OCI-LY3 (cell line): Measurements from ENCODE around the gene ACAA2.

Source experiments
- H2AFZ ChIP-seq: fragments of 200-600, 300-600 bp; shearing (Covaris generic); 2 replicates; pipeline ENCODE4 v1.6.0; 2014; ENCODE audit warnings: antibody characterized with exemption, low read depth, low read length
- H3K27ac ChIP-seq: fragments of 200-600, 300-600 bp; sonication (generic); 2 replicates; pipeline ENCODE4 v1.5.1; 2014; ENCODE audit warnings: mild to moderate bottlenecking, low read length, moderate library complexity, mixed read lengths
- H3K27me3 ChIP-seq: fragments of 200-600, 300-600 bp; sonication (generic); 2 replicates; pipeline ENCODE4 v1.6.1; 2014; ENCODE audit warnings: low read depth, low read length, mixed read lengths
- H3K36me3 ChIP-seq: fragments of 200-600, 300-600 bp; sonication (generic); replicated peaks from 2 replicates; pipeline ENCODE3; 2014; ENCODE audit warnings: low read depth, low read length, mixed read lengths
- H3K4me1 ChIP-seq: fragments of 300-600, 200-600 bp; sonication (generic); 2 replicates; pipeline ENCODE4 v1.6.1; 2014; ENCODE audit warnings: low read length, mixed read lengths
- H3K4me2 ChIP-seq: fragments of 200-600, 300-600 bp; sonication (generic); 2 replicates; pipeline ENCODE4 v1.6.1; 2014; ENCODE audit warnings: low read length, mixed read lengths
- H3K4me3 ChIP-seq: fragments of 300-600, 200-600 bp; sonication (generic); 2 replicates; pipeline ENCODE4 v1.5.1; 2014; ENCODE audit warnings: antibody characterized with exemption, mild to moderate bottlenecking, low read length, moderate library complexity
- H3K79me2 ChIP-seq: fragments of 300-600, 200-600 bp; shearing (Covaris generic); 2 replicates; pipeline ENCODE4 v1.6.1; 2014; ENCODE audit warnings: mild to moderate bottlenecking, low read length, mixed read lengths
- H3K9ac ChIP-seq: fragments of 300-600, 200-600 bp; shearing (Covaris generic); 2 replicates; pipeline ENCODE4 v1.6.0; 2014; ENCODE audit warnings: mild to moderate bottlenecking, low read length, moderate library complexity
- H3K9me3 ChIP-seq: fragments of 200-600, 300-600 bp; shearing (Covaris generic); 2 replicates; pipeline ENCODE4 v1.6.1; 2014; ENCODE audit warnings: low read length, mixed read lengths; ENCODE audit not compliant: insufficient read depth
- H4K20me1 ChIP-seq: fragments of 200-600, 300-600 bp; sonication (generic); 2 replicates; pipeline ENCODE4 v1.6.1; 2016; ENCODE audit warnings: low read length, mixed read lengths; ENCODE audit not compliant: insufficient read depth
- EZH2phosphoT487 ChIP-seq: fragments of 200-600 bp; shearing (Covaris generic); IDR thresholded peaks from 2 replicates; pipeline ENCODE4 v1.6.1; 2018; ENCODE audit warnings: antibody characterized with exemption, mixed run types, low read depth
- TF ChIP-seq, protein P1 (sequence below): fragments of 200-600, 300-600 bp; sonication (generic); IDR thresholded peaks from 2 replicates; pipeline ENCODE4 v1.5.1; 2014; ENCODE audit warnings: antibody characterized with exemption, low read length, low read depth

The ACAA2 gene

DNA sequence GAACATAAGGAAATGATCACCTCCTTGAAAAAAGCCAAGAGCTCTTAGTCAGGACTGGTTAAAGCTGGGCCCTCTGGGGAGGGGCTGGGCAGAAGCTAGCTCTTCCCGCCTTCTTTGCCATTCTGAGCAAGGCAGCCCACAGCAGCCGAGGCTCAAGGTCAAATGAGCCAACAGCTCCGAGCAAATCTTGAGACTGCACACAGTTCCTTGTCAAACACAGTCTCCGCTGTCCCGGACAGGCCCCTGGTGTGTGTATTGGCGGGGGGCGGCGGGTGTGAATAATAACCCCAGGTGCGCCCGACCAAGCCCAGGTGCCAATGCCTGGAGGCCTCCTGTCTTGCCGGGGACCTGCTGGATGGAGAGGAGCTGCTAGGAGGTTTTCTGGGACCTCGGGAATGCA lies 46.4 kb upstream of the ACAA2 start:
- Histone ChIP-seq H4K20me1 (no peaks in the 10 kb centered on the region), H3K9me3 (no peaks in the 10 kb centered on the region), H3K4me3 (no peak overlapping the region), H3K36me3 (no peaks in the 10 kb centered on the region), H3K79me2 (no peaks in the 10 kb centered on the region), H3K4me2 (no peak overlapping the region), H3K27ac (no peak overlapping the region), H3K9ac (no peak overlapping the region), H3K4me1 (peaks cover 9% of the 10 kb centered on the region), H3K27me3 (no peaks in the 10 kb centered on the region), H2AFZ (no peak overlapping the region)
- TF ChIP-seq, protein P1, sequence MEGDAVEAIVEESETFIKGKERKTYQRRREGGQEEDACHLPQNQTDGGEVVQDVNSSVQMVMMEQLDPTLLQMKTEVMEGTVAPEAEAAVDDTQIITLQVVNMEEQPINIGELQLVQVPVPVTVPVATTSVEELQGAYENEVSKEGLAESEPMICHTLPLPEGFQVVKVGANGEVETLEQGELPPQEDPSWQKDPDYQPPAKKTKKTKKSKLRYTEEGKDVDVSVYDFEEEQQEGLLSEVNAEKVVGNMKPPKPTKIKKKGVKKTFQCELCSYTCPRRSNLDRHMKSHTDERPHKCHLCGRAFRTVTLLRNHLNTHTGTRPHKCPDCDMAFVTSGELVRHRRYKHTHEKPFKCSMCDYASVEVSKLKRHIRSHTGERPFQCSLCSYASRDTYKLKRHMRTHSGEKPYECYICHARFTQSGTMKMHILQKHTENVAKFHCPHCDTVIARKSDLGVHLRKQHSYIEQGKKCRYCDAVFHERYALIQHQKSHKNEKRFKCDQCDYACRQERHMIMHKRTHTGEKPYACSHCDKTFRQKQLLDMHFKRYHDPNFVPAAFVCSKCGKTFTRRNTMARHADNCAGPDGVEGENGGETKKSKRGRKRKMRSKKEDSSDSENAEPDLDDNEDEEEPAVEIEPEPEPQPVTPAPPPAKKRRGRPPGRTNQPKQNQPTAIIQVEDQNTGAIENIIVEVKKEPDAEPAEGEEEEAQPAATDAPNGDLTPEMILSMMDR: no peak
- no peak for TF ChIP-seq EZH2phosphoT487

DNA sequence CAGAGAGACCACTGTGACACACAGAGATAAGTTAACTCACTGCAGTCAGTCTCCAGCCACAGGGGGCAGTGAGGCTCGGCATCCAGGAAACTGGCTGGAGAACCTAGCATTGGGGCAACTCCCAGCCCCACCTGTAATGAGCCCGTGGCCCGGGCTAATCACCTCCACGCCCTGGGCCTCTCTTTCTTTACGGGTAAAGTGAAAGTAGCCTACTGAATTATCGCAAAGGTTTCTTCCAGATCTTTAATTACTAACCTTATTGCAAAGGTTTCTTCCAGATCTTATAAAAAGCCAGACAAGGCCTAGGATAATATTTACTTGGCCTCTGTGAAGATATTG lies 45.7 kb upstream of the ACAA2 start:
- no peaks in the 10 kb centered on the region for H3K36me3 ChIP-seq
- H3K79me2 ChIP-seq: no peaks in the 10 kb centered on the region
- no peak for TF ChIP-seq EZH2phosphoT487
- TF ChIP-seq, protein P1: no peak
- H3K4me3 ChIP-seq: no peak overlapping the region
- H3K4me2 ChIP-seq: peak overlapping the region; percentile 39
- no peaks in the 10 kb centered on the region for H3K9me3 ChIP-seq
- H3K27me3 ChIP-seq: no peaks in the 10 kb centered on the region
- H3K27ac ChIP-seq: no peak overlapping the region
- no peaks in the 10 kb centered on the region for H4K20me1 ChIP-seq
- peak overlapping the region; percentile 71 for H2AFZ ChIP-seq
- no peak overlapping the region for H3K9ac ChIP-seq
- H3K4me1 ChIP-seq: peaks cover 9% of the 10 kb centered on the region

DNA sequence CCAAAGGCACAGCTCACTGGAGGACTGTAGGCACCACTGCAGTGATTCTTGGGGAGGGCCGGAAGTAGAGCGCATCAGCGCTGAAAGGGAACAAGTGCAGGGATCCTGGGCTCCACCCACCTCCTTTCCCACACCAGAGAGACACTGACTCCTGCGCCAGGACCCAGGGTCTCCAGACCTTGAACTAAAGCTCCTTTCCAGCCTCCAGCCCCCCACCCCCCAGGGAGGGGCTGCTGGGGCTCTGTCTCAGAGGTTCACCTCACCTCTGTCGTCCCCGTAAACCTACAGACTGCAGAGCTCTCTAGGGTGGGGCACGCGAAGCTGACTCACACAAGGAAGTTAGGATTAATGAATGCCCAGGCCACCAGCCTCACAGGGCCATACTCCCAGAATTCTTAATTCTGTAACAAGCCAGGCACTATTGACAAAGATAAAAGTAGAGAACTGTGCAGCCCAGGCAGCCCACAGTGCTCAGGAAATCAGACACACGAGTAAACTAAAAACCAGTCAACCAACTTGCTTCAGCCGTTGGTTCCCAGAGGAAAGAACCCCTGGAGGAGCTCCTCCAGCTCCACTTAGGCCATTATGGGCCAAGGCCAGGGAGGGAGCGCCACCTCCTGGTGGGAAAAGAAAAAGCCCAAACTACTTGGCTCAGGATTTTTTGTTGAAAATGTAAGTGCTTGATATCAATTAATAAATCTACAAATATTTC lies 45.1 kb upstream of the ACAA2 start:
- H3K4me2 ChIP-seq: peak overlapping the region; percentile 39

DNA sequence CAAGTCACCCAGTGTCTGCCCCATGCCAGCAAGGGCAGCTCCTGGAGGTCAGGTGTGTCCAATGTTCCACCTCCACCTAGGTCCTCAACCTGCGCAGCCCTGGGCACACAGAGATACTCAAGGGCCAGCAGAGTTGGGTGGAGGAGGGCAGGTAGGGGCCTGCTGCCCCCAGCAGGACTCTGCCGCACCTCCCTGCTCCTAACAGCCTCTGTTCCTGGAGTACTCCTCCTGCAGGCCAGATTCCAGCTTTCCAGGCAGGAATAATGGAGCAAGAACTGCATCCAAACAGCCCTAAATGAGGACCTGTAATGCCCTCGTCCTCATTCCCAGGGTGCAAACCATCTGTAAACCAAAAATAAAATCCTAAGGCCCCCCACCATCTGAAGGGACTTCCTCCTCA lies 44.4 kb upstream of the ACAA2 start:
- H3K79me2 ChIP-seq: no peaks in the 10 kb centered on the region
- H3K4me1 ChIP-seq: peaks cover 9% of the 10 kb centered on the region
- H2AFZ ChIP-seq: peak overlapping the region; percentile 71; the same call in 1 of the 2 replicates
- H3K27ac ChIP-seq: no peak overlapping the region
- H3K4me3 ChIP-seq: no peak overlapping the region
- H3K36me3 ChIP-seq: no peaks in the 10 kb centered on the region
- no peak overlapping the region for H3K9ac ChIP-seq
- no peak for TF ChIP-seq EZH2phosphoT487
- TF ChIP-seq, protein P1: no peak
- H3K9me3 ChIP-seq: no peaks in the 10 kb centered on the region
- H4K20me1 ChIP-seq: no peaks in the 10 kb centered on the region
- peak overlapping the region; percentile 39; the same call in 1 of the 2 replicates for H3K4me2 ChIP-seq
- H3K27me3 ChIP-seq: no peaks in the 10 kb centered on the region

More for the DNA sequence above, 45.1 kb upstream of the ACAA2 start:
- H3K27me3 ChIP-seq: no peaks in the 10 kb centered on the region
- no peak overlapping the region for H3K27ac ChIP-seq
- peak overlapping the region; percentile 26 for H3K4me3 ChIP-seq
- no peaks in the 10 kb centered on the region for H4K20me1 ChIP-seq
- H3K79me2 ChIP-seq: no peaks in the 10 kb centered on the region
- H3K9ac ChIP-seq: no peak overlapping the region; the same call in 1 of the 2 replicates
- no peaks in the 10 kb centered on the region for H3K9me3 ChIP-seq
- TF ChIP-seq, protein P1: peak; percentile 100
- no peak for TF ChIP-seq EZH2phosphoT487
- no peaks in the 10 kb centered on the region for H3K36me3 ChIP-seq
- H3K4me1 ChIP-seq: peaks cover 9% of the 10 kb centered on the region
- H2AFZ ChIP-seq: peak overlapping the region; percentile 71
